Stimulated activated CD8-positive, alpha-beta memory T cell treated with anti-CD3 and anti-CD28 coated beads, Interleukin-7, amount 100 ng/mL, for 48 hours (primary cell): ENCODE results near the gene SSPN.

Experiments
- DNase-seq, 2 donors: peaks; one replicate each; pipeline ENCODE4 v3.0.0-alpha.2; 2020; ENCODE audit warnings: low read depth in 1 of 2; ENCODE audit errors: extremely low read depth in 1 of 2

SSPN gene

GRCh38 chr12:26280869-26281268, 85.5 kb downstream of the SSPN start:
- no peak for DNase-seq

- no peak for DNase-seq
Observed at GRCh38 chr12:26281320-26281719, 85.9 kb downstream of the SSPN start.

GRCh38 chr12:26282339-26282940, 87.1 kb downstream of the SSPN start:
- DNase-seq, result no peak

- no peak for DNase-seq
Observed at GRCh38 chr12:26283046-26283445, 87.7 kb downstream of the SSPN start.

- DNase-seq, result no peak
Observed at GRCh38 chr12:26283617-26284016, 88.2 kb downstream of the SSPN start.

GRCh38 chr12:26285401-26285800, 90.0 kb downstream of the SSPN start:
- DNase-seq, result no peak

GRCh38 chr12:26286186-26286585, 90.8 kb downstream of the SSPN start:
- no peak for DNase-seq

GRCh38 chr12:26287671-26288381, 92.5 kb downstream of the SSPN start:
- DNase-seq, result no peak

GRCh38 chr12:26290565-26290964, 95.2 kb downstream of the SSPN start:
- no peak for DNase-seq

- no peak for DNase-seq
Observed at GRCh38 chr12:26292596-26292995, 97.2 kb downstream of the SSPN start.

- no peak for DNase-seq
Observed at GRCh38 chr12:26293612-26294011, 98.2 kb downstream of the SSPN start.

GRCh38 chr12:26295001-26295400, 99.6 kb downstream of the SSPN start:
- no peak for DNase-seq

GRCh38 chr12:26297396-26298070, 102.2 kb downstream of the SSPN start:
- no peak for DNase-seq

- DNase-seq, result no peak
Observed at GRCh38 chr12:26298785-26299621, 103.6 kb downstream of the SSPN start.

- no peak for DNase-seq
Observed at GRCh38 chr12:26299751-26300150, 104.4 kb downstream of the SSPN start.
